ENCODE measurements around the gene LDLR.
A peak's percentile ranks its signal among the peaks of the same experiment; 100 is the strongest.
"Not testable (repeated sequence)": the region's sequence is repeated elsewhere in the genome, so short reads cannot be mapped to it uniquely, and the experiment has no call there.

Gene LDLR

DNA sequence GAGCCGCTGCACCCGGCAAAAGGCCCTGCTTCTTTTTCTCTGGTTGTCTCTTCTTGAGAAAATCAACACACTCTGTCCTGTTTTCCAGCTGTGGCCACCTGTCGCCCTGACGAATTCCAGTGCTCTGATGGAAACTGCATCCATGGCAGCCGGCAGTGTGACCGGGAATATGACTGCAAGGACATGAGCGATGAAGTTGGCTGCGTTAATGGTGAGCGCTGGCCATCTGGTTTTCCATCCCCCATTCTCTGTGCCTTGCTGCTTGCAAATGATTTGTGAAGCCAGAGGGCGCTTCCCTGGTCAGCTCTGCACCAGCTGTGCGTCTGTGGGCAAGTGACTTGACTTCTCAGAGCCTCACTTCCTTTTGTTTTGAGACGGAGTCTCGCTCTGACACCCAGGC, 17.2 kb downstream of the LDLR start:
- no peak for DNase-seq (ENCODE audit: low read depth)

DNA sequence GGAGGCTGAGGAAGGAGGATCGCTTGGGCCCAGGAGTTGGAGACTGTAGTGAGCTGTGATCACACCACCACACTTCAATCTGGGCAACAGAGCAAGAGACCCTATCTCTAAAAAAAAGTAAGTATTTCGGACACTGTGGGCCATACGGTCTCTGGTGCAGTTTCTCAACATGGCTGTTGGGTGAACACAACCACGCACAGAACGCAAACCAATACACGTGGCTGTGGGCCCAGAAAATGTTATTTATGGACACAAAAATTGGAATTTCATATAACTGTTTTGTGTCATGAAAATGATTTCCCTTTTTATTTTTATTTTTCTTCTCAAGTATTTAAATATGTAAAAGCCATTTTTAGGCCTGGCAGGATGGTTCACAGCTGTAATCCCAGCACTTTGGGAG, 19.5 kb downstream of the LDLR start:
- DNase-seq (ENCODE audit: low read depth) = no peak

DNA sequence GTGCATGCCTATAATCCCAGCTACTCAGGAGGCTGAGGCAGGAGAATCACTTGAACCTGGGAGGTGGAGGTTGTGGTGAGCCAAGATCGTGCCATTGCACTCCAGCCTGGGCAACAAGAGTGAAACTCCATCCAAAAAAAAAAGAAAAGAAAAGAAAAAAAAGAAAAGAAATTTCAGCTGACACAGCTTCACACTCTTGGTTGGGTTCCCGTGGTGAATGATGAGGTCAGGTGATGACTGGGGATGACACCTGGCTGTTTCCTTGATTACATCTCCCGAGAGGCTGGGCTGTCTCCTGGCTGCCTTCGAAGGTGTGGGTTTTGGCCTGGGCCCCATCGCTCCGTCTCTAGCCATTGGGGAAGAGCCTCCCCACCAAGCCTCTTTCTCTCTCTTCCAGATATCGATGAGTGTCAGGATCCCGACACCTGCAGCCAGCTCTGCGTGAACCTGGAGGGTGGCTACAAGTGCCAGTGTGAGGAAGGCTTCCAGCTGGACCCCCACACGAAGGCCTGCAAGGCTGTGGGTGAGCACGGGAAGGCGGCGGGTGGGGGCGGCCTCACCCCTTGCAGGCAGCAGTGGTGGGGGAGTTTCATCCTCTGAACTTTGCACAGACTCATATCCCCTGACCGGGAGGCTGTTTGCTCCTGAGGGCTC, 22.0 kb downstream of the LDLR start:
- no peak for DNase-seq (ENCODE audit: low read depth)

DNA sequence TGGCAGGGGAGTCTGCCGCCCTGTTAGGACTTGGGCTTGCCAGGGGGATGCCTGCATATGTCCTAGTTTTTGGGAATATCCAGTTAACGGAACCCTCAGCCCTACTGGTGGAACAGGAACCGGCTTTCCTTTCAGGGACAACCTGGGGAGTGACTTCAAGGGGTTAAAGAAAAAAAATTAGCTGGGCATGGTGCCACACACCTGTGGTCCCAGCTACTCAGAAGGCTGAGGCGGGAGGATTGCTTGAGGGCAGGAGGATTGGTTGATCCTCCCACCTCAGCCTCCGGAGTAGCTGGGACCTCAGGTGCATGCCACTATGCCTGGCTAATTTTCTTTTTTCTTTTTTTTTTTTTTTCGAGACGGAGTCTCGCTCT, 22.5 kb downstream of the LDLR start:
- no peak for DNase-seq (ENCODE audit: low read depth)

DNA sequence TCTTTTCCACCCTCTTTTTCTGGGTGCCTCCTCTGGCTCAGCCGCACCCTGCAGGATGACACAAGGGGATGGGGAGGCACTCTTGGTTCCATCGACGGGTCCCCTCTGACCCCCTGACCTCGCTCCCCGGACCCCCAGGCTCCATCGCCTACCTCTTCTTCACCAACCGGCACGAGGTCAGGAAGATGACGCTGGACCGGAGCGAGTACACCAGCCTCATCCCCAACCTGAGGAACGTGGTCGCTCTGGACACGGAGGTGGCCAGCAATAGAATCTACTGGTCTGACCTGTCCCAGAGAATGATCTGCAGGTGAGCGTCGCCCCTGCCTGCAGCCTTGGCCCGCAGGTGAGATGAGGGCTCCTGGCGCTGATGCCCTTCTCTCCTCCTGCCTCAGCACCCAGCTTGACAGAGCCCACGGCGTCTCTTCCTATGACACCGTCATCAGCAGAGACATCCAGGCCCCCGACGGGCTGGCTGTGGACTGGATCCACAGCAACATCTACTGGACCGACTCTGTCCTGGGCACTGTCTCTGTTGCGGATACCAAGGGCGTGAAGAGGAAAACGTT, 24.0 kb downstream of the LDLR start:
- no peak for DNase-seq (ENCODE audit: low read depth)

DNA sequence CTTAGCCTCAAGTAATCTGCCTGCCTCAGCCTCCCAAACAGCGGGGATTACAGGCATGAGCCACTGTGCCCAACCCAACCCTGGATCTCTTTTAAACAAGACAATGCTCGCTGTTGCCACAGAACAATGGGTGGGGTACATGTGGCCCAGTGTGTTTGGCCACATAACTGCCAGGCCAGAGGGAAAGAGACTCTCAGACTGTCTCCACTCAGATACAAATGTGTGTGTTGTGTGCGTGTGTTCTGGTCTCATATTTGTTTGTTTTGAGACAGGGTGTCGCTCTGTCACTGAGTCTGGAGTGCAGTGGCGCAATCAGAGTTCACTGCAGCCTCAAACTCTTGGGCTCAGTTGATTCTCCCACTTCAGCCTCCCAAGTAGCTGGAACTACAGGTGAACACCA, 25.8 kb downstream of the LDLR start:
- DNase-seq (ENCODE audit: low read depth) = no peak

DNA sequence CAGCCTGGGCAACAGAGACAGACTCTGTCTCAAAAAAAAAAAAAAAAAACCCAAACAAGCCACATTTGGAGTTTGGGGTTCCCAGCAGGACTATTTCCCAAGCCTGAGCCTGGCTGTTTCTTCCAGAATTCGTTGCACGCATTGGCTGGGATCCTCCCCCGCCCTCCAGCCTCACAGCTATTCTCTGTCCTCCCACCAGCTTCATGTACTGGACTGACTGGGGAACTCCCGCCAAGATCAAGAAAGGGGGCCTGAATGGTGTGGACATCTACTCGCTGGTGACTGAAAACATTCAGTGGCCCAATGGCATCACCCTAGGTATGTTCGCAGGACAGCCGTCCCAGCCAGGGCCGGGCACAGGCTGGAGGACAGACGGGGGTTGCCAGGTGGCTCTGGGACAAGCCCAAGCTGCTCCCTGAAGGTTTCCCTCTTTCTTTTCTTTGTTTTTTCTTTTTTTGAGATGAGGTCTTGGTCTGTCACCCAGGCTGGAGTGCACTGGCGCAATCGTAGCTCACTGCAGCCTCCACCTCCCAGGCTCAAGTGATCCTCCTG, 26.7 kb downstream of the LDLR start:
- no peak for DNase-seq (ENCODE audit: low read depth)

DNA sequence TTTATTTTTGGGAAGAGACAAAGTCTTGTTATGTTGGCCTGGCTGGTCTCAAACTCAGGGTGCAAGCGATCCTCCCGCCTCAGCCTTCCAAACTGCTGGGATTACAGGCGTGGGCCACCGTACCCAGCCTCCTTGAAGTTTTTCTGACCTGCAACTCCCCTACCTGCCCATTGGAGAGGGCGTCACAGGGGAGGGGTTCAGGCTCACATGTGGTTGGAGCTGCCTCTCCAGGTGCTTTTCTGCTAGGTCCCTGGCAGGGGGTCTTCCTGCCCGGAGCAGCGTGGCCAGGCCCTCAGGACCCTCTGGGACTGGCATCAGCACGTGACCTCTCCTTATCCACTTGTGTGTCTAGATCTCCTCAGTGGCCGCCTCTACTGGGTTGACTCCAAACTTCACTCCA, 27.2 kb downstream of the LDLR start:
- no peak for DNase-seq (ENCODE audit: low read depth)

DNA sequence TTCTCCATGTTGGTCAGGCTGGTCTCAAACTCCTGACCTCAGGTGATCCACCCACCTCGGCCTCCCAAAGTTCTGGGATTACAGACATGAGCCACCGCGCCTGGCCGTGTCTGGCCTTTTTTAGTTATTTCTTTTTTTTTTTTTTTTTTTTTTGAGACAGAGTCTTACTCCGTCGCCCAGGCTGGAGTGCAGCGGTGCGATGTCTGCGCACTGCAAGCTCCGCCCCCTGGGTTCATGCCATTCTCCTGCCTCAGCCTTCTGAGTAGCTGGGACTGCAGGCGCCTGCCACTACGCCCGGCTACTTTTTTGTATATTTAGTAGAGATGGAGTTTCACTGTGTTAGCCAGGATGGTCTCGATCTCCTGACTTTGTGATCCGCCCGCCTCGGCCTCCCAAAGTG, 32.7 kb downstream of the LDLR start:
- not testable (repeated sequence) for DNase-seq (ENCODE audit: low read depth)

DNA sequence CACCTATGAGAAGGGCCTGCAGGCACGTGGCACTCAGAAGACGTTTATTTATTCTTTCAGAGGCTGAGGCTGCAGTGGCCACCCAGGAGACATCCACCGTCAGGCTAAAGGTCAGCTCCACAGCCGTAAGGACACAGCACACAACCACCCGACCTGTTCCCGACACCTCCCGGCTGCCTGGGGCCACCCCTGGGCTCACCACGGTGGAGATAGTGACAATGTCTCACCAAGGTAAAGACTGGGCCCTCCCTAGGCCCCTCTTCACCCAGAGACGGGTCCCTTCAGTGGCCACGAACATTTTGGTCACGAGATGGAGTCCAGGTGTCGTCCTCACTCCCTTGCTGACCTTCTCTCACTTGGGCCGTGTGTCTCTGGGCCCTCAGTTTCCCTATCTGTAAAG, 33.9 kb downstream of the LDLR start:
- DNase-seq (ENCODE audit: low read depth) = no peak

DNA sequence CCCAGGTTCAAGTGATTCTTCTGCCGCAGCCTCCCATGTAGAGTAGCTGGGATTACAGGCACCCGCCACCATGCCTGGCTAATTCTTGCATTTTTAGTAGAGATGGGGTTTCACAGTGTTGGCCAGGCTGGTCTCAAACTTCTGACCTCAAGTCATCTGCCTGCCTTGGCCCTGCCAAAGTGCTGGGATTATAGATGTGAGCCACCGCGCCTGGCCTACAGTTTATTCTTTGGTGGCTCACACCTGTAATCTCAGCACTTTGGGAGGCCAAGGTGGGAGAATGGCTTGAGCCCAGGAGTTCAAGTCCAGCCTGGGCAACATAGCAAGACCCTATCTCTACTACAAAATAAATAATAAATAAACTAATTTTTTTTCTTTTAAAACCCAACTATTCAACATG, 34.9 kb downstream of the LDLR start:
- not testable (repeated sequence) for DNase-seq (ENCODE audit: low read depth)

DNA sequence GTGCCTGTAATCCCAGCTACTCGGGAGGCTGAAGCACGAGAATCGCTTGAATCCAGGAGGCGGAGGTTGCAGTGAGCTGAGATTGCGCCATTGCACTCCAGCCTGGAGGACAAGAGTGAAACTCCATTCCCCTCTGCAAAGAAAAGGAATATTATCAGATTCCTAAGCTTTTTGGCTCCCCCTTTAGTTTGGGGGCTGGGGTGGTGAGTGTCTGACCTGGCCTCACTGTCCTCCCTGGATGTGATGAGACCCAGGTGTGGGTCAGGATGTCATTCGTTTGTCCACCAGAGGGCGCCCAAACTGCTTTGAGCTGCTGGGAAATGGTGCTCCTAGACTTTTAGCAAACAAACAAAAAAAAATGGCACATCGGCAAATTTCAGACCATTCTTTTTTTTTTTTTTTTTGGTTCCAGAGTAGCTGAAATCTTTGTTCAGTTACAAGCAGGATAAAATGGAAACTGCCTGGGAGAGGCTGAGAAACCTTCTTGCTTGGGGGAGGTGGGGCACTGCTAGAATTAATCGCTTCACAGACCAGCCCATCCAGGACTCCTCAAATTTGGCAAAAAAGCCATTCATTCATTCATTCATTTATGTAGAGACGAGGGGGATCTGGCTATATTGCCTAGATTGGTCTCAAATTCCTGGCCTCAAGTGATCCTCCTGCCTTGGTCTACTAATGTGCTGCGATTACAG, 36.9 kb downstream of the LDLR start:
- peak; percentile 78 for DNase-seq (ENCODE audit: low read depth)

DNA sequence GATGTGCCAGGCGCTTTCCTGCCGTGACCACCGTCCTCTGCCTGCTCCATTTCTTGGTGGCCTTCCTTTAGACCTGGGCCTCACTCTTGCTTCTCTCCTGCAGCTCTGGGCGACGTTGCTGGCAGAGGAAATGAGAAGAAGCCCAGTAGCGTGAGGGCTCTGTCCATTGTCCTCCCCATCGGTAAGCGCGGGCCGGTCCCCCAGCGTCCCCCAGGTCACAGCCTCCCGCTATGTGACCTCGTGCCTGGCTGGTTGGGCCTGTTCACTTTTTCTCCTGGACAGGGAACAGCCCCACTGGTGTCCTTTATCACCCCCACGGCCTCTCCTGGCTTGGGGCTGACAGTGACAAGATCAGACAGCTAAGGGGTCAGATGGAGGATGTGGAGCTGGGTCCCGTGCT, 38.6 kb downstream of the LDLR start:
- DNase-seq (ENCODE audit: low read depth) = no peak

DNA sequence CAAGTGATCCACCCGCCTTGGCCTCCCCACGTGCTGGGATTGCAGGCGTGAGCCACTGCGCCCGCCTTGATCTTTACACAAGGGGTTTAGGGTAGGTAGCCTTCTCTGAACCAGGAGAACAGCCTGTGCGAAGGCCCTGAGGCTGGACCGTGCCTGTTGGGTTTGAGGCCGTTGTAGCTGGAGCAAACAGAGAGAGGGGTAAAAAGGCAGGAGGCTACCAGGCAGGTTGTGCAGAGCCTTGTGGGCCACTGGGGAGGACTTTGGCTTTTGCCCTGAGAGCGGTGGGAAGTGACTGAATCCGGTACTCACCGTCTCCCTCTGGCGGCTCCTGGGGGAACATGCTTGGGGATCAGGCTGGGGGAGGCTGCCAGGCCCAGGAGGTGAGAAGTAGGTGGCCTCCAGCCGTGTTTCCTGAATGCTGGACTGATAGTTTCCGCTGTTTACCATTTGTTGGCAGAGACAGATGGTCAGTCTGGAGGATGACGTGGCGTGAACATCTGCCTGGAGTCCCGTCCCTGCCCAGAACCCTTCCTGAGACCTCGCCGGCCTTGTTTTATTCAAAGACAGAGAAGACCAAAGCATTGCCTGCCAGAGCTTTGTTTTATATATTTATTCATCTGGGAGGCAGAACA, 41.7 kb downstream of the LDLR start:
- DNase-seq (ENCODE audit: low read depth) = peak; percentile 67

DNA sequence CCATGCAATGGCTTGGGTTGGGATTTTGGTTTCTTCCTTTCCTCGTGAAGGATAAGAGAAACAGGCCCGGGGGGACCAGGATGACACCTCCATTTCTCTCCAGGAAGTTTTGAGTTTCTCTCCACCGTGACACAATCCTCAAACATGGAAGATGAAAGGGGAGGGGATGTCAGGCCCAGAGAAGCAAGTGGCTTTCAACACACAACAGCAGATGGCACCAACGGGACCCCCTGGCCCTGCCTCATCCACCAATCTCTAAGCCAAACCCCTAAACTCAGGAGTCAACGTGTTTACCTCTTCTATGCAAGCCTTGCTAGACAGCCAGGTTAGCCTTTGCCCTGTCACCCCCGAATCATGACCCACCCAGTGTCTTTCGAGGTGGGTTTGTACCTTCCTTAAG, 42.2 kb downstream of the LDLR start:
- DNase-seq (ENCODE audit: low read depth) = no peak

DNA sequence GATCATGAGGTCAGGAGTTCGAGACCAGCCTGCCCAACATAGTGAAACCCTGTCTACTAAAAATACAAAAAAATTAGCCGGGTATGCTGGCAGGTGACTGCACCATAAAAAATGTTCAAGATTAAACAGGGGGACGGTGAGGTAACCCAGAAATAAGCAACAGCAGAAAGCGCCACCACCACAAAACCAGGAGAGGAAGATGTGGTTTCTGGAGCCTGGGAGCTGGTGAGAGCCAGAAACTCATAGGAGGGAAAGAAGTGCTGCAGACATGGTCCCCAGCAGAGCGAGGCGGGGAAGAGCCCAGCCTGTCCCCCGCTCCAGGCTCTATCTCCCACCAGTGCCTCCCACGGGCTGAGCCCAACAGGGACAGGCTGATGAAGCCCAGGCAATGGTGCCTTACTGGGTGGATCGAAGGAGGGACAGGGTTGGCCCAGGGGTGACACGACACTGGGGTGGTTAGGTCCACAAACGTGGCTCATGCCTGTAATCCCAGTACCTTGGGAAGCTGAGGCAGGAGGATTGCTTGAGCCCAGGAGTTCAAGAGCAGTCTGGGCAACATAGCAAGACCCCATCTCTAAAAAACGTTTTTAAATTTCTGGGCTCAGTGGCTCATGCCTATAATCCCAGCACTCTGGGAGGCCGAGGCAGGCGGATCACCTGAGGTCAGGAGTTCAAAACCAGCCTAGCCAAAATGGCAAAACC, 47.3 kb downstream of the LDLR start:
- DNase-seq (ENCODE audit: low read depth) = no peak

DNA sequence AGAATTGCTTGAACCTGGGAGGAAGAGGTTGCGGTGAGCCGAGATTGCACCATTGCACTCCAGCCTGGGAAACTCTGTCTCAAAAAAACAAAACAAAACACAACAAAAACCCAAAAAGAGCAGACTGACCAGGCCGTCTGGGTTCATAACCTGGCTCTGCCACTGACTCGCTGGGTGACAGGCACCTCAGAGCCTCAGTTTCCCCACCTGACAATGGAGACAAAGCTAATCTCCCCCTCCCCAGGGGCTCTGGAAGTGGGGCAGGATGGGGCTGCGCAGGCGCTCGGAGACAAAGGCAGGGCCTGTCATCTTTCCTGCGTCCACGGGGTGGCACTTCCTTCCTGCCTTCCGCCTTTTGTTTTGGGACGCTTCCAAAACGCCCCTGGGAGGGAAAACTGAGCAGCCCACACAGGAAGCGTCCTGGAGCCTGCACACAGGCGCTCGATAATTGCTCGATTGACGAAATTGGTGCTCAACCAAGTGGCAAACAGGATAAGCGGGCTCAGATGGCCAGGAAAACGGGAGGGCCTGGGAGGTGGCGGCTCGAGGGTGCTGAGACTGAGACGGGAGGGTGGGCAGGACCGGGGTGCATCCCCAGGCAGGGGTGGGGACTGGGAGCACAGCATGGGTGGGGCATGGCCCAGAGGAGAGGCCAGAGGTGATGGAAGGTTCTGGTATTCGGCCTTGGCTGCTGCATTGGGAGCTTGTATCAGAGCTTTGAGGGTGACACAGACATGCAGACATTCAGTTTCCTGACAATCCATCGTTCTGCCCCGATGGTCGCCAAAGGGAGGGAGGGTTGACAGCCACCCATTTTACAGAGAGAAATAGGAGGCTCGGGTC, 48.5 kb downstream of the LDLR start:
- DNase-seq (ENCODE audit: low read depth) = peak; percentile 33

DNA sequence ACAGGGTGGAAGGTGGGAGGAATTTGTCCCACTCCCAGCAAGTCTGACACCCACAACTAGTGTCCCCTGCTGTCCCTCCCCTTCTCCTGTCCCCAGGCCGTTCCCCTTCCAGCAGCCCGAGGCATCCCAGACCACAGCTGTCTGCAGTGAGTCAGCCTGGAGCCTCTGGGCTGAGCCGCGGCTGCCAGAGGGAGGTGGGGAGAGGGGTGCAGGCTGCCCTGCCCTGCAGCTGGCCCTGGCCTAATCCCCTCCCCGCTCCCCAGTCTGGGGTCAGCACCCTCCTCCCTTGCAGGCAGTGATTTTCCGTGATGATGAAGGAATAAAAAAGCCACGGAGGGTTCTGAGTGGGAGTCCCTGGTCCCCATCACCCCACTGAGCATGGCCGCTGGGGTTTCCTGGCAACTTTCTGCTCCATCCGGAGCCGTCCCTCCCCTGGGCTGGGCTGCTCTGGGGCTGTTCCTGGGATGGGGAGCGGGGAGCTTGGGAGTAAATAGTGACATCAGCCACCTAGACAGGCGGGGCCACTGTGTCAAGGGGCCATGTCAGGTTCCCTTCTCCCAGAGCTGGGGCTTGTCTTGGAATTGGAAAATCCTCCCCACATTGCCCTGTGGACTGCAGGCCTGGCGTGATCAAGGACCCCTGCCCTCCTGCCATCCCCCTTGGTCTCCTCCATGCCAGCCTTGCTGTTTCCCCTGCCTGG, 49.5 kb downstream of the LDLR start:
- no peak for DNase-seq (ENCODE audit: low read depth)

DNA sequence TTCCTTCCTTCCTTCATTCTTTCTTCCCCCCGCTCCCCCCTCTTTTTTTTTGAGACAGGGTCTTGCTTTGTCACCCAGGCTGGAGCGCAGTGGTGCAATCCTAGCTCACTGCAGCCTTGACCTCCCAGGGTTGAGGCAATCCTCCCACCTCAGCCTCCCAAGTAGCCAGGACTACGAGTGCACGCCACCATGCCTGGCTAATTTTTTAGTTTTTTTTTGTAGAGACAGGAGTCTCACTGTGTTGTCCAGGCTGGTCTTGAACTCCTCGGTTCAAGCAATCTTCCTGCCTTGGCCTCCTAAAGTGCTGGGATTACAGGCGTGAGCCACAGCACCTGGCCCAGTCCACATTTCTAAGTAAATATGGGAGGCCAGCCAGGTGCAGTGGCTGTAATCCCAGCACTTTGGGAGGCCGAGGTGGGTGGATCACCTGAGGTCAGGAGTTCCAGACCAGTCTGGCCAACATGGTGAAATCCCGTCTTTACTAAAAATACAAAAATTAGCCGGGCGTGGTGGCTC, 50.8 kb downstream of the LDLR start:
- not testable (repeated sequence) for DNase-seq (ENCODE audit: low read depth)

DNA sequence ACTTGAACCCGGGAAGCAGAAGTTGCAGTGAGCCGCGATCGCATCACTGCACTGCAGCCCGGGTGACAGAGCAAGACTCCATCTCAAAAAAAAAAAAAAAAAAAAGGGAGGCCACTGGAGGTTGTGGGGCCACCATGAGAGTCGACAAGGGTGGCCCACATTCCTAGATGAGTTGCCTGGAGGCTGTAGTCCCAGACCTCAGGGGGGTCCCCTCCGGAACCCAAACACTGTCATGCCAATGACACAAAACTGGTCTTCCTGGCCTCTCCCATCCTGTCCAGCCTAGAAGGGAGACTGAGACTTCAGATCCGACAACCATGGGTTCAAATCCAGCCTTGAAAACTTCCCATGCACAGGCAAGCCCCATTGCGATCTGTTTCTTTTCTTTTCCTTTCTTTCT, 51.6 kb downstream of the LDLR start:
- no peak for DNase-seq (ENCODE audit: low read depth)
